ENCODE measurements around the gene S100A2. TPM values are rescaled to one million over a fixed set of nuclear protein-coding genes. Genes with fewer than 3 reads are reported as not detected.
"Not testable (repeated sequence)": the region's sequence is repeated elsewhere in the genome, so short reads cannot be mapped to it uniquely, and the experiment has no call there.

The S100A2 gene
- total and polyA plus RNA-seq, 11 donors = 1.3 to 5.1 (median 2.6) TPM; not detected in 1

DNA sequence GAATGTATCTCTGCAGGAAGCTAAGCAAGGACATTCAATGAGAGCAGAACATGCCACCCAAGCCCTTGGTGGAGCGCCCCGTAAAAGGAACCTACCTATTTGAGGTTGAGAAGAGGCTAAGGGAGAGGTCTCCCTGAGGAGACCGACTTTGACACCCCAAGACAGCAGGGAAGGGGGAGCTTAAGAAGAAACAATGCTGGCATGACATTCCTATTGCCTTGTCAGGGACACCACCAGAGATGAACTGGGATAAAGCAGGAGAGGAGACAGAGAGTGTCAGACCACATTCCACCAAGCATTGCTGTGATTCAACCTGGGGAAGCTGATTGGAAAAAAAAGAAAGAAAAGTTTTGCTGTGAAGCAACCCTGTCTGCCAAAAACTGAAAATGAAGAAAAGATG lies 13.3 kb upstream of the S100A2 start:
- H3K27ac ChIP-seq = no peak overlapping the region
- intact Hi-C loops (cut with DNase I) = loop anchor here in 5 of 10 donors (10.0 kb wide), 4 partner anchors 76 to 224 kb away; partner anchors contain the start of genes S100A9 (in 1 of the 5) and SNAPIN (in 1 of the 5)
- 76 to 89% (median 85%) methylated on average over 3 of the region's 3 CpGs for WGBS, 4 donors
- no peaks in the 10 kb centered on the region for H3K4me1 ChIP-seq
- DNase-seq (no peak), ATAC-seq (no peak)
- no peak overlapping the region for H3K4me3 ChIP-seq
- no peaks in the 10 kb centered on the region for H3K27me3 ChIP-seq
- no peaks in the 10 kb centered on the region for H3K9me3 ChIP-seq
- no peak for TF ChIP-seq POLR2A (IDR thresholded peaks at IDR 0.05)
- TF ChIP-seq, protein P1, sequence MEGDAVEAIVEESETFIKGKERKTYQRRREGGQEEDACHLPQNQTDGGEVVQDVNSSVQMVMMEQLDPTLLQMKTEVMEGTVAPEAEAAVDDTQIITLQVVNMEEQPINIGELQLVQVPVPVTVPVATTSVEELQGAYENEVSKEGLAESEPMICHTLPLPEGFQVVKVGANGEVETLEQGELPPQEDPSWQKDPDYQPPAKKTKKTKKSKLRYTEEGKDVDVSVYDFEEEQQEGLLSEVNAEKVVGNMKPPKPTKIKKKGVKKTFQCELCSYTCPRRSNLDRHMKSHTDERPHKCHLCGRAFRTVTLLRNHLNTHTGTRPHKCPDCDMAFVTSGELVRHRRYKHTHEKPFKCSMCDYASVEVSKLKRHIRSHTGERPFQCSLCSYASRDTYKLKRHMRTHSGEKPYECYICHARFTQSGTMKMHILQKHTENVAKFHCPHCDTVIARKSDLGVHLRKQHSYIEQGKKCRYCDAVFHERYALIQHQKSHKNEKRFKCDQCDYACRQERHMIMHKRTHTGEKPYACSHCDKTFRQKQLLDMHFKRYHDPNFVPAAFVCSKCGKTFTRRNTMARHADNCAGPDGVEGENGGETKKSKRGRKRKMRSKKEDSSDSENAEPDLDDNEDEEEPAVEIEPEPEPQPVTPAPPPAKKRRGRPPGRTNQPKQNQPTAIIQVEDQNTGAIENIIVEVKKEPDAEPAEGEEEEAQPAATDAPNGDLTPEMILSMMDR (IDR thresholded peaks at IDR 0.05) = no peak
- H3K36me3 ChIP-seq = no peaks in the 10 kb centered on the region

DNA sequence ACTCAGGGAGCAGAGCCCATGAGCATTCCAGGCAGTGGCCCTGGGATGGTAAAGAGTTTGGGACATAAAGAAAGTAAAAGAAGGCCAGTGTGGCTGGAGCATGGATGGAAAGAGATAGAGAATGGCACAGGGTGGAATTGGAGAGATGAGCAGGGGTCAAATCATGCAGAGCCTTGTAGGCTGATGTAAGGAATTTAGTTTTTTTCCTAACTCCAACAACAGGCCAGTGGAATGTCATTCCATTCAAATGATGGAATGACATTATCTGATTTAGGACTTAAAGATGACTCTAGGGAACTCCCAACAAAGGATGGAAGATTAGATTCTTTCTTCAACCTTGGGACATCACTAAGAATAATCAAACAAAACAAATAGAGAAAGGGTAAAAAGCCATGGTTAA lies 12.8 kb upstream of the S100A2 start:
- DNase-seq = no peak
- TF ChIP-seq, protein P1 (IDR thresholded peaks at IDR 0.05) = no peak
- no peak for TF ChIP-seq POLR2A (IDR thresholded peaks at IDR 0.05)
- no peak overlapping the region for H3K4me3 ChIP-seq
- H3K27ac ChIP-seq = no peak overlapping the region
- H3K4me1 ChIP-seq = peaks cover 0 to 3% (median 0%) of the 10 kb centered on the region in 12 donors
- intact Hi-C loops (cut with DNase I) = loop anchor here in 5 of 10 donors (10.0 kb wide), 4 partner anchors 76 to 224 kb away; partner anchors contain the start of genes S100A9 (in 1 of the 5) and SNAPIN (in 1 of the 5)
- no peak for ATAC-seq
- no peaks in the 10 kb centered on the region for H3K36me3 ChIP-seq
- no peaks in the 10 kb centered on the region for H3K27me3 ChIP-seq
- H3K9me3 ChIP-seq = no peaks in the 10 kb centered on the region

DNA sequence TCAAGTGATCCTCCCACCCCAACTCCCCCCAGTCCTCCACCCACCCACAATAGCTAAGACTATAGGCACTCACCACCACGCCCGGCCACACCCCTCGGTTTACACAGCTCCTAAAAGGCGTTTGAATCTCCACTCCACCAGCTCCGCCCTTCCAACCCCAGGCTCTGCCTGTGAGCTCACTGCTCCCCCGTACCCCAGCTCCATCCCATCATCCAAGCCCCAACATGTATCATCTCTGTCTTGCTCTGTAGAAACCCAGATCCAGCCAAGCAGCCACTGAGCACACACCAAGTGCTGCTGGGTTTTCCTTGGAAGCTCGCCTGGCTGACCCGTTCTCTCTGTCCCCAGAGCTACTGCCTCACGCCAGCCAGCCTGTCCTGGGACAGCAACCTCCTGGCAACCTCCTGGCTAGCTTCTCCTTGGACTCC lies 12.0 kb upstream of the S100A2 start:
- no peaks in the 10 kb centered on the region for H3K36me3 ChIP-seq
- H3K27ac ChIP-seq = no peak overlapping the region
- peaks cover 0 to 11% (median 2%) of the 10 kb centered on the region in 12 donors for H3K4me1 ChIP-seq
- H3K27me3 ChIP-seq = no peaks in the 10 kb centered on the region
- no peaks in the 10 kb centered on the region for H3K9me3 ChIP-seq
- intact Hi-C loops (cut with DNase I) = loop anchor here in 5 of 10 donors (10.0 kb wide), 4 partner anchors 77 to 223 kb away; partner anchors contain the start of genes S100A9 (in 1 of the 5) and SNAPIN (in 1 of the 5)
- DNase-seq = no peak
- ATAC-seq = peak in 1 of 4 donors; percentile 45
- H3K4me3 ChIP-seq = no peak overlapping the region
- 62 to 72% (median 67%) methylated on average over 9 of the region's 9 CpGs for WGBS, 4 donors
- TF ChIP-seq POLR2A (IDR thresholded peaks at IDR 0.05) = no peak
- TF ChIP-seq, protein P1 (IDR thresholded peaks at IDR 0.05) = no peak

DNA sequence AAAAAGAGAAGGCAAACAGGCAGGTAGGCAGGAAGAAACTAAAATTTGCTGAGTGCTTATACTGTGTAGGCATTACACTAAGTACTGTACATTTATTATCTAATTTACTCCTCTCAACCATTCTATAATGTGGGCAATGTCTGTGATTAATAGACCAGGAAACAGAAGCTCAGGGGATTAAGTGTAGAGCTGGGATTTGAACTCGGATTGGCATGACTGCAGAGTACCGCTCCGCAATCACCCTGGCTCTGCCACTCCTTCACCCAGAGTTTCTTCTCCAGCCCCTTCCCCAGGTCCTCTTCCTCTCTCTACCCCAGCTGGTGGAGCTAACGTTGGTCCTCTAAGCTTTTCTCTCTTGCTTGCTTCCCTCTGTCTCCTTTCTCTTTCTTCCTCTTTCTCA lies 11.5 kb upstream of the S100A2 start:
- H3K36me3 ChIP-seq = no peaks in the 10 kb centered on the region
- no peak overlapping the region for H3K4me3 ChIP-seq
- H3K9me3 ChIP-seq = no peaks in the 10 kb centered on the region
- no peak for ATAC-seq
- intact Hi-C loops (cut with DNase I) = loop anchor here in 5 of 10 donors (10.0 kb wide), 4 partner anchors 78 to 222 kb away; partner anchors contain the start of genes S100A9 (in 1 of the 5) and SNAPIN (in 1 of the 5)
- no peak for TF ChIP-seq POLR2A (IDR thresholded peaks at IDR 0.05)
- TF ChIP-seq, protein P1 (IDR thresholded peaks at IDR 0.05) = no peak
- no peak for DNase-seq
- no peaks in the 10 kb centered on the region for H3K27me3 ChIP-seq
- WGBS, 4 donors = 74 to 81% (median 78%) methylated on average over 4 of the region's 4 CpGs
- no peak overlapping the region for H3K27ac ChIP-seq
- H3K4me1 ChIP-seq = peaks cover 0 to 16% (median 5%) of the 10 kb centered on the region in 12 donors

- H3K9me3 ChIP-seq, ATAC-seq, H3K4me3 ChIP-seq, H3K36me3 ChIP-seq, H3K27me3 ChIP-seq, DNase-seq, H3K27ac ChIP-seq: not testable (repeated sequence)
- H3K4me1 ChIP-seq = peaks cover 0 to 20% (median 5%) of the 10 kb centered on the region in 12 donors
- 89 to 92% (median 91%) methylated on average over 10 of the region's 10 CpGs for WGBS, 4 donors
- intact Hi-C loops (cut with DNase I) = loop anchor here in 5 of 10 donors (10.0 kb wide), 4 partner anchors 79 to 221 kb away; partner anchors contain the start of genes S100A9 (in 1 of the 5) and SNAPIN (in 1 of the 5)
Measured at GRCh38 chr1:153575497-153575896, 9.9 kb upstream of the S100A2 start.

- peaks cover 0 to 20% (median 5%) of the 10 kb centered on the region in 12 donors for H3K4me1 ChIP-seq
- intact Hi-C loops (cut with DNase I) = loop anchor here in 5 of 10 donors (10.0 kb wide), 4 partner anchors 80 to 220 kb away; partner anchors contain the start of genes S100A9 (in 1 of the 5) and SNAPIN (in 1 of the 5)
- not testable (repeated sequence) for H3K9me3 ChIP-seq, H3K36me3 ChIP-seq, DNase-seq, ATAC-seq, H3K4me3 ChIP-seq, H3K27ac ChIP-seq, H3K27me3 ChIP-seq
- 88 to 95% (median 92%) methylated on average over 20 to 35 of the region's 35 CpGs for WGBS, 4 donors
Measured at GRCh38 chr1:153575081-153575491, 9.4 kb upstream of the S100A2 start.

Measured in heart left ventricle (tissue), 16 donors.